Measurements from ENCODE around the gene RPS2. TPM values are rescaled to one million over a fixed set of nuclear protein-coding genes. Genes with fewer than 3 reads are reported as not detected.
"Not testable (repeated sequence)": the region's sequence is repeated elsewhere in the genome, so short reads cannot be mapped to it uniquely, and the experiment has no call there.

Gene RPS2
- total and polyA plus RNA-seq, 2 donors (not counting 1 experiment from before 2014, with no cell fraction given): 1,683 to 2,596 TPM

GRCh38 chr16:1963806-1964505, 670 bp downstream of the RPS2 start:
- Histone ChIP-seq H3K9ac (ENCODE audit: insufficient read depth, low read length) (peak overlapping the region; percentile 98), H4K20me1 (ENCODE audit: control insufficient read depth, extremely low read depth, insufficient read depth, low read length) (no peaks in the 10 kb centered on the region), H3K79me2 (ENCODE audit: control insufficient read depth, insufficient read depth, low read length) (peaks cover 52% of the 10 kb centered on the region), H3K4me2 (ENCODE audit: extremely low read depth, insufficient read depth, low read length) (peak overlapping the region; percentile 90), H2AFZ (ENCODE audit: low read length) (no peak overlapping the region), H3K36me3 (ENCODE audit: control insufficient read depth, insufficient read depth, low read length) (peaks cover 26% of the 10 kb centered on the region), H3K9me3 (ENCODE audit: control insufficient read depth, insufficient read depth, low read depth, low read length) (no peaks in the 10 kb centered on the region), H3K27me3 (ENCODE audit: control insufficient read depth, insufficient read depth, low read length) (no peaks in the 10 kb centered on the region), H3K4me3 (replicated peaks in 1 of 4; ENCODE audit: control extremely low read depth in 1 of 4, insufficient read depth in 1 of 4, low read depth in 3 of 4, low read length in 4 of 4) (peak overlapping the region; percentile 79 to 99 (median 86)), H3K27ac (ENCODE audit: insufficient read depth, low read length) (peak overlapping the region; percentile 96), H3K4me1 (ENCODE audit: control insufficient read depth, extremely low read depth, insufficient read depth, low read length) (peaks cover 9% of the 10 kb centered on the region)
- peak in 1 of 2 donors; percentile 34 for DNase-seq (ENCODE audit: low read depth in 2 of 2)
- no peak for TF ChIP-seq EZH2 (IDR thresholded peaks at IDR 0.05; ENCODE audit: low read length, missing control alignments)
- TF ChIP-seq, protein P1, sequence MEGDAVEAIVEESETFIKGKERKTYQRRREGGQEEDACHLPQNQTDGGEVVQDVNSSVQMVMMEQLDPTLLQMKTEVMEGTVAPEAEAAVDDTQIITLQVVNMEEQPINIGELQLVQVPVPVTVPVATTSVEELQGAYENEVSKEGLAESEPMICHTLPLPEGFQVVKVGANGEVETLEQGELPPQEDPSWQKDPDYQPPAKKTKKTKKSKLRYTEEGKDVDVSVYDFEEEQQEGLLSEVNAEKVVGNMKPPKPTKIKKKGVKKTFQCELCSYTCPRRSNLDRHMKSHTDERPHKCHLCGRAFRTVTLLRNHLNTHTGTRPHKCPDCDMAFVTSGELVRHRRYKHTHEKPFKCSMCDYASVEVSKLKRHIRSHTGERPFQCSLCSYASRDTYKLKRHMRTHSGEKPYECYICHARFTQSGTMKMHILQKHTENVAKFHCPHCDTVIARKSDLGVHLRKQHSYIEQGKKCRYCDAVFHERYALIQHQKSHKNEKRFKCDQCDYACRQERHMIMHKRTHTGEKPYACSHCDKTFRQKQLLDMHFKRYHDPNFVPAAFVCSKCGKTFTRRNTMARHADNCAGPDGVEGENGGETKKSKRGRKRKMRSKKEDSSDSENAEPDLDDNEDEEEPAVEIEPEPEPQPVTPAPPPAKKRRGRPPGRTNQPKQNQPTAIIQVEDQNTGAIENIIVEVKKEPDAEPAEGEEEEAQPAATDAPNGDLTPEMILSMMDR (conservative IDR thresholded peaks at IDR 0.05 in 1 of 2, IDR thresholded peaks at IDR 0.05 in 1 of 2; ENCODE audit: low read depth in 1 of 2, low read length in 2 of 2): no peak

DNA sequence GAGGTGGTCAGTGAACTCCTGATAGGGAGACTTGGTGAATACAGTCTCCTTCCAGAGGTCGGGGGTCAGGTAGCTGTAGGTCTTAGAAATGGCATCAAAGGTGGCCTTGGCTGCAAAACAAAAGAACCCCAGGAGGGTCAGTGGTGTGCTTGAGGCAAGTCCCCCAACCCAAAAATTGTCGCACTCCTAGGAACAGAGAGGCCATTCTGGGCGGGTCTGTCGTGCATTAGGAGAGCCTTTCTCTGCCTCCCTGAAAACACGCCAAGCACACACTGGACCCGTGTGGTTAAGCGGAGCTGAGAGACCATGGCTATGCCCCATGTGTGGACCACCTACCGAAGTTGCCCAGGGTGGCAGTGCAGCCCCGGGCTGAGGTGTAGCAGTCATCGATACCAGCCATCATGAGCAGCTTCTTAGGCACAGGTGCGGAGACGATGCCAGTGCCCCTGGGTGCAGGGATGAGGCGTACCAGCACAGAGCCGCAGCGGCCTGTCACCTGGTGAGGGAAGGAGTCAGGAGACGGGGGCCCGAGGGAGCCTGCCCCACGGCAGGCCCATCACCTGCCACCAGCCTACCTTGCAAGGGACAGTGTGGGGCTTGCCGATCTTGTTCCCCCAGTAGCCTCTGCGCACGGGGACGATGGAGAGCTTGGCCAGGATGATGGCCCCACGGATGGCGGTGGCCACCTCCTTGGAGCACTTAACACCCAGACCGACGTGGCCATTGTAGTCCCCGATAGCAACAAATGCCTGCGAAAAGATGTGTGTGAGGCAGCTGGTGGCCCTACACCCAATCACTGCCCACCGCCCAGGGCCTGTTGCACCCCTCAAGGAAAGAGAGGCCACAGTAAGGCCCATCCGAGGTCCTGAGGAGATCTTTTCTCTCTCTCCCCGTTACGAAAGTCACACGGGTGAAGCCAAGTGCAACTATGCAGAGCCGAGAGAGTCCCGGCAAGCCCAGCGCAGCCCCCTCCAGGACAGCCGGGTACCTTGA, 2.2 kb downstream of the RPS2 start:
- H3K9ac ChIP-seq (ENCODE audit: insufficient read depth, low read length); H3K9me3 ChIP-seq (ENCODE audit: control insufficient read depth, insufficient read depth, low read depth, low read length); H3K27me3 ChIP-seq (ENCODE audit: control insufficient read depth, insufficient read depth, low read length); H3K4me1 ChIP-seq (ENCODE audit: control insufficient read depth, extremely low read depth, insufficient read depth, low read length); H4K20me1 ChIP-seq (ENCODE audit: control insufficient read depth, extremely low read depth, insufficient read depth, low read length); H3K27ac ChIP-seq (ENCODE audit: insufficient read depth, low read length); H2AFZ ChIP-seq (ENCODE audit: low read length); DNase-seq (ENCODE audit: low read depth in 2 of 2): not testable (repeated sequence)
- peak overlapping the region; percentile 79 to 99 (median 86) for H3K4me3 ChIP-seq (replicated peaks in 1 of 4; ENCODE audit: control extremely low read depth in 1 of 4, insufficient read depth in 1 of 4, low read depth in 3 of 4, low read length in 4 of 4)
- H3K36me3 ChIP-seq (ENCODE audit: control insufficient read depth, insufficient read depth, low read length): peaks cover 26% of the 10 kb centered on the region
- peaks cover 52% of the 10 kb centered on the region for H3K79me2 ChIP-seq (ENCODE audit: control insufficient read depth, insufficient read depth, low read length)
- H3K4me2 ChIP-seq (ENCODE audit: extremely low read depth, insufficient read depth, low read length): peak overlapping the region; percentile 85

GRCh38 chr16:1961651-1962067, 3.0 kb downstream of the RPS2 start:
- Histone ChIP-seq H2AFZ (ENCODE audit: low read length) (no peak overlapping the region), H3K4me2 (ENCODE audit: extremely low read depth, insufficient read depth, low read length) (no peak overlapping the region), H3K27me3 (ENCODE audit: control insufficient read depth, insufficient read depth, low read length) (no peaks in the 10 kb centered on the region), H3K9ac (ENCODE audit: insufficient read depth, low read length) (no peak overlapping the region), H3K4me1 (ENCODE audit: control insufficient read depth, extremely low read depth, insufficient read depth, low read length) (peaks cover 9% of the 10 kb centered on the region), H3K79me2 (ENCODE audit: control insufficient read depth, insufficient read depth, low read length) (peaks cover 52% of the 10 kb centered on the region), H3K4me3 (replicated peaks in 1 of 4; ENCODE audit: control extremely low read depth in 1 of 4, insufficient read depth in 1 of 4, low read depth in 3 of 4, low read length in 4 of 4) (no peak overlapping the region), H3K36me3 (ENCODE audit: control insufficient read depth, insufficient read depth, low read length) (peaks cover 26% of the 10 kb centered on the region), H3K9me3 (ENCODE audit: control insufficient read depth, insufficient read depth, low read depth, low read length) (no peaks in the 10 kb centered on the region), H4K20me1 (ENCODE audit: control insufficient read depth, extremely low read depth, insufficient read depth, low read length) (no peaks in the 10 kb centered on the region), H3K27ac (ENCODE audit: insufficient read depth, low read length) (no peak overlapping the region)
- DNase-seq (ENCODE audit: low read depth in 2 of 2): no peak
- no peak for TF ChIP-seq EZH2 (IDR thresholded peaks at IDR 0.05; ENCODE audit: low read length, missing control alignments)
- TF ChIP-seq, protein P1 (conservative IDR thresholded peaks at IDR 0.05 in 1 of 2, IDR thresholded peaks at IDR 0.05 in 1 of 2; ENCODE audit: low read depth in 1 of 2, low read length in 2 of 2): no peak

Data from fibroblast of lung (primary cell).